Erythroblast (primary cell): ENCODE measurements around the gene CABP4.

Experiments
- DNase-seq, 2 experiments: peaks; one replicate each; lab custom pipeline; 2025; lab: John Stamatoyannopoulos, UW
- GATA1 ChIP-seq: IDR thresholded peaks from 2 replicates; pipeline ENCODE4 v1.6.1; 2011; ENCODE audit warnings: low read depth, mild to moderate bottlenecking, control low read depth, low read length, moderate library complexity
- POLR2A ChIP-seq: IDR thresholded peaks from 2 replicates; pipeline ENCODE4 v1.6.1; 2011; ENCODE audit warnings: mild to moderate bottlenecking, low read length

CABP4 gene

DNA sequence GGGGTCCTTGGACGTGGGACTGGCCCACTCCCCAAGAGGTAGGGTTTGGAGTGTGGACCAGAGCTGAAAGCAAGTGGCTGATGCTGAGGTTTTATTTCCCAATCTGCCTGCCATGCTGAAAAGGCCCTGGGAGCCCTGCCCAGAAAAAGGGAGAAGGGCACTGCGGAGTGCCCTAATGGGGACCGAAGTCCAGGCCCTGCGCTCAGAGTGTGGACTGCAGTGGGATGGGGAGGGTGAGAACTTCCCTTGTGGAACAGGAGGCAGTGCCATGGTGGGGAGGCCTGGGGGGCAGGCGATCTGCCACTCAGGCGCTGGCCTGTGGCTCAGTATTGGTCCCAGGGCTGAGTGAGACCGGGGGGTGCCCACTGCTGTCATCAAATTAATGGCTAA, 6.9 kb upstream of the CABP4 start:
- TF ChIP-seq POLR2A: no peak
- no peak for DNase-seq

DNA sequence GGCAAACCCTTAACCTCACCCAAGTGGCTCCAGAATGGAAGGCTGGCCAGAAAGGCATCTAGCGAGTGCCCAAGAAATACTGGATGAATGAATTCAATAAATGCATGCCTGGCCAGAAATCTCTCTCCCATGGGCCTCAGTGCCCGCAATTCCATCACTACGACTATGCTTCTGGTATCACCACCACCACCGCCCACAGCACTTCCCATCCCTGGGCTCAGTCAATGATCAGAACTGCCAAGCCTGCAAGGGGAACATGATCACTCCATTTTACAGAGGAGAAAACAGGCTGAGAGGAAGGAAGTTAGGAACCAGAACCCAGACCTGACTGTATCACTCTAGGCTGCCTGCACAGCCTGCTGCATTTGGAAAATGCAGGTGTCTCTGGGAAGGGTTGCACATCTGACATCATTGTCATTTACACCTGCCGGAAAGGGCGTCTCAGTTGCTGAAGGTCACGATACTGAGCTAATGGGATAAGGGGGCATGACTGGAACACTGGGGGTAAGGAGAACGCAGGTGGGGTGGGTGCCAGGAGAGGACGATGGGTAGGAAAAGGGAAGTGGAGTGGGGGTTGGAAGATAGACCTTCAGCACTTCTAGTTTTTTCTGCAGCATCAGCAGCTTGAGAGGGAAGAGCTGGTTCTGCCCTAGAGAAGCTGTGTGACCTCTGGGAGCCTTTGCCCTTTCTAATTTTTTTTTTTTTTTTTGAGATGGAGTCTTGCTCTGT, 5.9 kb upstream of the CABP4 start:
- TF ChIP-seq POLR2A: no peak
- TF ChIP-seq GATA1: no peak

DNA sequence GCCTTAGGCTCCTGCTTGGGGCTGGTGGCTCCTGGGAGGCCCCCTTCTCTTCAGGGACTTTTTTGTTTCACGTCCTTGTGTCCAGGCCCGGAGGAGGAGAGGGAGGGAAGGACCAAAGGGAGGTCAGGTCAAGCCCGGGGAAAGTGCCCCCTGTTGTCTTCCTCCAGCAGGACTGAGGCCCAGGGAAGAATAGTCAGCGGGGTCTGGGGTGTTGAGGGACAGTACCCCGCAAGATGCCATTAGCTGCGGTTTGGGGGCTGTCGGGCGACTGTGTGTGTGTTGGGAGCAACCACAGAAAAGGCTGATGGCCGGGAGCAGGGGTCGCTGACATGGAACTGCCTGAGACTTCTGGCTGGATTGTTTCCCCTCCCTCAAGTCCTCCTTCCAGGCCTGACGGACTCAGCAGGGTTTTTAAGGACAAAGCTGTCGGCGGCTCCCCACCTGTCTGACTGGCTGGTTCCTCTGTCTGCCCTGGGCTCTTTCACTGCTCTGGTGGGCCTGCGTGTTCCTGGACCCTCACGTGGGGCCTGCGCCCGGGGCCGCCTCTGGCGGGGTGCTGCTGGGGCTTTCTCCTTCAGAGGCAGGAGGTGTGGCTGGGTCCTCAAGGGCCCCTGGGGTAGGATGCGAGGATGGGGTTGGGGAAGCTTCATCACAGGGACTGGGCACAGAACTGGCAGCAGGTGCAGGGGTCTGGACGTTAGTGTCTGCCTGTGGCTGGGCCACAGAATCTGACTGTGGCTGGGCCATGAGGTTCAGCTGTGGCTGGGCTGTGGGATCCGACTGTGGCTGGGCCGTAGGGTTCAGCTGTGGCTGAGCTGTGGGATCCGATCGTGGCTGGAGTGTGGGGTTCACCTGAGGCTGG, 4.1 kb upstream of the CABP4 start:
- DNase-seq: no peak

More for the DNA sequence above, 5.9 kb upstream of the CABP4 start:
- no peak for DNase-seq

DNA sequence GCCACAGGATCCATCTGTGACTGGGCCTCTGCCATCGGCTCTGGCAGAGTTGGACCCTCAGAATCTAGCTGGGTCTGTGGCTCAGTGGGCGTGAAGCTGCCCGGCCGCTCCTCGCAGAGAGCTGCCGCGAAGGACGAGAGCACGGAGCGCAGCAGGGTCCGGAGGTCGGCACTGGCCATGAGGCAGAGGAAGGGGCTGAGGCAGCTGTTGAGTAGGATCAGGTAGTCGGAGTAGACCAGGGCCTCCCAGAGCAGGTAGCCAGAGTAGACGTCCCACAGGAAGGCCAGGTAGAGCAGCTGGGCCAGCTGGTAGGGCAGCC, 3.5 kb upstream of the CABP4 start:
- no peak for TF ChIP-seq POLR2A
- TF ChIP-seq GATA1: no peak
- no peak for DNase-seq

More for the DNA sequence above, 4.1 kb upstream of the CABP4 start:
- TF ChIP-seq POLR2A: no peak
- no peak for TF ChIP-seq GATA1

DNA sequence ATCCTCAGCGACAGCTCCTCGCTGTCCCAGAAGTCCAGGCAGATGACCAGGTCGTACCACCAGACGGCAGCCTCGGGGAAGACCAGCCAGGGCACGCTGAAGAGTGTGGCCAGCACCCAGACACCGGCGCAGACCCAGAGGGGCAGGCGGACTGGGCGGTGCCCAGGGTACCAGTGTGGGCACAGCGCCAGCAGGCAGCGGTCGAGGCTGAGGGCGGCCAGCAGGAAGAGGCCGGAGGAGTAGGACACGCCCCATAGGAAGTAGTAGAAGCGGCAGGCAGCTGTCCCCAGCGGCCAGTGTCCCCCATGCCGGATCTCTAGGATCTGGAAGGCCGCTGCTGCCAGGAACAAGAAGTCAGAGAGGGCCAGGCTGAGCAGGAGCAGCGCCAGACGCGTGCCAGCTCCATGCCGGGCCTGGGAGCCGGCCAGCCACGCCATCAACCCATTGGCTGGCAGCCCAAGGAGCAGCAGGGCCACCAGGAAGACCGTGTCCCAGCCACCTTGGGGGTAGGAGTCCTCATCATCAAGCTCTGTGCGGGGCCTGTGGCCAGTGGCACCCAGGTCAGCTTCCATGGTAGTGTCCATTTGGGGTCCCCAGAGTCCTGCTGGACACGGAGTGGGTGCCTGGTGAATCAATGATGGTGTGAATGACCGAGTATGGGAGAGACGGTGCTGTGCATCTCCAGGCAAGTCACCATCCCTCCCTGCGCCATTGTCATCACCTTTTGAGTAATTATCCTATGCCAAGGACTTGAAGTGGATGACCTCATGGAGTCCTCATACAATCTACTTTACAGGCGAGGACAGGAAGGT, 2.8 kb upstream of the CABP4 start, which contains the start of gene GPR152:
Gene GPR152, minus strand, starts transcription at position 589 of the 812 bp plus-strand sequence. Its CDS starts 5 bp downstream, at position 584.
- DNase-seq: no peak
- TF ChIP-seq GATA1 (no peak), POLR2A (no peak)

DNA sequence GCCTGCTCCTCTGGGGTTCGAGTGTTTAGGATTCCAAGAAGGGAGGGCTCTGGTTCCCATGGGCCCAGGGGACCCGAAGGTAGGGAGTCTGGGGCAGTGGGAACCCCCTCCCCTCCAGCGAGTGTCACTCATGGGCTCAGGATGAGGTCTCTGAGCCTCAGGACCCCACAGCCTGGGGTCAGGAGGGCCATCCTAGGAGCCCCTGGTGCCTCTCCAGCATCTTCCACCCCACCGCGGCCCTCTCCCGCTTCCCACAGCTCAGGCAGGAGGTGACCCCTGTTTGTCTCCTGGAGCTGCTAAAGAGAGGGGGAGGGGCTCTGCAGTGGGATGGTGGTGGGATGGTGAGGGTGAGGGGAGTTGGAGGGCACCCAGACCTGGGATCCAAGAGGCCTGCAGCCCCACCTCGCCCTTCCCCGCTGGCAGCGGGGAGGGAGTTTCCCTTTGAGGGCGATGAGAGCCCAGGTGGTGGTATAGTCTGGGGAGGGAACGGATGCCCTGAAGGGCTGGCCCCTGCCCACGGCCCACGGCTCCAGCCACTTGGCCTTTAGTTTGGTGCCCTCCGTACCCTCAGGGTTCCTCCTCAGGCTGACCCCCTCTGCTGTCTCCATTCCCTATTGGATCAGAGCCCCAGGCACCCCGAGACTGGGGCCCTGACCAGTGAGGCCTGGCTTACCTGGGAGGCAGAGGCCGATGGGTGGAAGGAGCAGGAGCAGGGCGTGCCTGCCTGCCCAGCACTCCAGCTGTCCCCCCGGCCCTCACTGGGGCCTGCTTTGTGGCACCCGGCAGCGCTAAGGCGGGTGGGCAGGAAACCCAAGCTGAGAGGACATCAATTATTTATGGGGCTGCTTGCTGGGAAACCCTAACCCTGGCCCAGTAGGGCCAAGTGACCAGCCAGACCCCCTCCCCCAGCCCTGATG, 1.1 kb upstream of the CABP4 start:
- TF ChIP-seq POLR2A (no peak), GATA1 (no peak)
- DNase-seq: no peak

DNA sequence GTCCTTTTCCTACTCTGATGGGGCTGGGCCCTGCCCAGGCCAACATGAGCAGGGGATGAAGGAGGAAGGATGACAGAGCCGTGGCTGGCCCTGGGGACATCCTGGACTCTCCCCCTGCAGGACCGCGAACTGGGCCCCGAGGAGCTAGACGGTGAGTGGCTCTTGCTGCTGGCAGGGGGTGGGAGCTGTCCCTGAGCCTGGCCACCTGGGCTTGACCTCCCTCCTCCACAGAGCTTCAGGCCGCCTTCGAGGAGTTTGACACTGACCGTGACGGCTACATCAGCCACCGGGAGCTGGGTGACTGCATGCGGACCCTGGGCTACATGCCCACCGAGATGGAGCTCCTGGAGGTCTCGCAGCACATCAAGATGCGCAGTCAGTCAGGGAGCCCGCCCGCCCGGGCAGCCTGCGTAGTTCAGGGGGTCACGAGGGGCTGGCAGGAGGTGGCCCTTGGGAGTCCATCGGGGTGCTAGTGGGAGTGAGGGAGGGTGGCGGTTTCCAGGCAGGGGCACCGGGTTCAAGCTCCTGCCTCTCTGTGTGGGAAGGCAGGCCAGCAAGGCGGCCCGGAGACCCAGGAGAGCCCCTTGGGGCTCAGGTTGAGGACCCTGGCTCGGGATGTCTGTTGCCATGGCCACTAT, 1.0 kb downstream of the CABP4 start:
- TF ChIP-seq GATA1 (no peak), POLR2A (no peak)
- DNase-seq: no peak

DNA sequence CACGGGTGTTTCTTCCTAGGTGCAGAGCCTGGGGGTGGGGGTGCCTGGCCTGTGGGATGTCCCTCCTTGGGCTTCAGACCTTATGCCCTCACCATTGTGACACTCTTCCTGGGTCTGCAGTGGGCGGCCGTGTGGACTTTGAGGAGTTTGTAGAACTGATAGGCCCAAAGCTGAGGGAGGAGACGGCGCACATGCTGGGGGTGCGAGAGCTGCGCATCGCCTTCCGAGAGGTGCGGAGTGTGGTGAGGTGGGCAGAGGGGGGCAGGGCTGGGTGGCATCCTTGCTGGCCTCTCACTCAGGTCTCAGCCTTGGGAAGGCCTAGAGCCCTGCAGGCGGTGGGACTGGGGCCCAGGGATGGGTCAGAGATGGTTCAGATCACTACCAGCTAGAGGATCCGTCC, 2.3 kb downstream of the CABP4 start:
- TF ChIP-seq POLR2A (no peak), GATA1 (no peak)
- DNase-seq: no peak

DNA sequence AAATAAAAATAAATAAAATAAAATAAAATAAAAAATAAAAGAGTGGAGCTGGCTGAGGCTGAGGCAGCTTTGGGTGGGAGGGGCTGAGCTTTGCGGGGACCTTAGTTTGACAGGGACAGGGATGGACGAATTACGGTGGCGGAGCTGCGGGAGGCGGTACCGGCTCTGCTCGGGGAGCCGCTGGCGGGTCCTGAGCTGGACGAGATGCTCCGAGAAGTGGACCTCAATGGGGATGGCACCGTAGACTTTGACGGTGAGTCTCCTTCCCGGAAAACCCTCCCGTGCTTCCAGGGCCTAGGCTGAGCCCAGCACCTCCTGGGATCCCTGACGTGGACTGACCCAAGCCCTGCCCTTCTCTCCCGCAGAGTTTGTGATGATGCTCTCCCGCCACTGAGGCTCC, 3.1 kb downstream of the CABP4 start:
- DNase-seq: no peak
- TF ChIP-seq GATA1 (no peak), POLR2A (no peak)

DNA sequence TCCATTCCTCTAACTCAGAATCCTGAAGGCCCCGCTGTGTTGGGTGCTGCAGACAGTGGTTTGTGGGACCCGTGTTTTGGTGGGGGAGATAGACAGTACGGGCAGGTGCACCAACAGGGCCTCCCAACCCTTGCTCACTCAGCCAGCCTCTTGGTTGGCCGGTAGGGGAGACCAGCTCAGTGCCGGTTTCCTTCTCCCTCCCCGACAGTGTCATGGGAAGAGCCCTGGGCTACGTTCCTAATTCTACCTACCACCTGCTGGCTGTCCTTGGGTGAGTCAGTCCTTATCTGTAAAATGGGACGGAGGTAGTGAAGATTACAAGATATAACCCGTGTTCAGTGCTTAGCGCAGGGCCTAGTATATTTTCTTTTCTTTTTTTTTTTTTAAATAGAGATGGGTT, 8.0 kb downstream of the CABP4 start:
- DNase-seq: no peak
- TF ChIP-seq GATA1 (no peak), POLR2A (no peak)

DNA sequence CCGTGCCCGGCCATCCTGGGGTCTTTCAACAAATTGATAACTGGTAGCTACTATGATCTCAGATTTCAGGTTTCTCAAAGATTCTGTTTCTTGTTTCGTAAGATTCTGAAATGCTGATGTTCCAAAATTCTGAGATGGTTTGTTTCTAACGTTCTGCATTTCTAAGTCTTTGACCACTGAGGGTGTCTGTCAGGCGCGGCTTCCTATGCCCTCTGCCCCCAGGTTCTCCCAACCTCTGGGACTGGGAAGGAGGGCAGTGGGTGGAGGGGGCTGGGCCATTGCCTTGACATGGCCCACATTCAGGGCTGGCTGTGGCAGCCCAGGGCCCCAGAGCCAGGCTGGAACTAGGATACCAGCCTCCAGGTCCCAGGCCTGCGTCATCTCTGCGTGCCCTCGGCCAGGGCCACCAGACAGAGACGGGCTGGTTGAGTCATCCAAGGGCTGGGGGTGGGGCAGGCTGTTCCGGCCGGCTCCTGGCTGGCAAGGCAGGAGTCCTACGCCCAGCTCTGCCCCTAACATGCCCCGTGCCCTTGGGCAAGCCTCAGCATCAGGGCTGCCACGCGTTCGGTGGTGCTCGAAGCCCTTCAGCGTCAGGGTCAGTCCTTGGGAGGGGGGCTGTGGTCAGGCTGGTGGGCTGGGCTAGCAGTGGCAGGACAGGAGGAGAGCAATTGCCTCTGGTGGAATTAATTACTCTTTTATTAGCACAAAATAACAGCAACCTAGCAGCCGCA, 8.7 kb downstream of the CABP4 start:
- DNase-seq: peak; percentile 35 to 62

More for the DNA sequence above, 8.7 kb downstream of the CABP4 start:
- TF ChIP-seq POLR2A (peak; percentile 28), GATA1 (no peak)
